GM20431 (cell line): ENCODE results near the gene GALK1.
"Not testable (repeated sequence)": the region's sequence is repeated elsewhere in the genome, so short reads cannot be mapped to it uniquely, and the experiment has no call there.

Source experiments
- in situ Hi-C: fragments of 300-500 bp; cut with MseI, MboI; formaldehyde crosslinking; loops from one replicate; pipeline ENCODE4 v1.15.0; 2020; ENCODE audit warnings: low sequenced_read_pairs; ENCODE audit not compliant: unreplicated experiment

Gene GALK1

DNA sequence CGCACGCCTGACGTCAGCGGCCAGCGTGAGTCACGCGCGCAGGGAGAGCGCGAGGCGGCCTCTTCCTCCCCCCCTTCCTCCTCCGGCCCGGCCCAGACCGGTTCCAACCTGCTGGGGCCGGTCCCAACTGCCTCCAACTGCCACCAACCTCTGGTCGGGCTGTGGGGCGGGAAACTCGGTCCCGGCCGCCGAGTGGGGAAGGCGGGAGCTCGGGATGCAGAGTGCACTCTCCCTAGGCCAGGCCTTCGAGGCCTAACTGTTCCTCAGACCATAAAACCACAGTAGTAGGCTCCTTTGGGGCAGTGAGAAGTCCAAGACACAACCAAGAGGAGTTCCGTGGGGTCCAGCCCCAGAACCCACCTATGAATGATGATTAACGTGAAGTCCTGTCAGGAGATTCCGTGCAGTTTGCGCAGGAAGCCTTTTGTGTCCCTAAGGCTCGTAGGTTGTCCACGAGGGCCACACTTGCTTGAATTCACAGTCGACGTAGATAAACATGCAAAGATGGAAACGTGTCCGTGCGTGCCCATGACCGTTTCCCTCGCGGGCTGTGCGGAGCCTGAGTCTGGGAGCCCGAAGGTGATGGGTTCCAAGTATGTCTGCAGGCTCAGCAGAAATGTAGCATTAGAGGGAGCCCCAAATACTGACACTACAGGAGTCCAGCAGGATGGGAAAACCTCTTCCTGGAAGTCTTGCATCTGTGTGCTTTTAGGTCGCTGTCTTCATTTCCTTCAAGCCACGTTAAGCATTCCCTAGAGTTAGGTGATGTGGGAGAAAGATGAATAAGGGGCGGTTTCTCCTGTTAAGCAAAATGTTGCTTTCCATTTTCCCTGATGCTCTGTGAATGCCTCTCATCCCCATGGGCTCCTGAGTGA is 20.3 kb upstream of the GALK1 start:
- in situ Hi-C loops: no loop called here

DNA sequence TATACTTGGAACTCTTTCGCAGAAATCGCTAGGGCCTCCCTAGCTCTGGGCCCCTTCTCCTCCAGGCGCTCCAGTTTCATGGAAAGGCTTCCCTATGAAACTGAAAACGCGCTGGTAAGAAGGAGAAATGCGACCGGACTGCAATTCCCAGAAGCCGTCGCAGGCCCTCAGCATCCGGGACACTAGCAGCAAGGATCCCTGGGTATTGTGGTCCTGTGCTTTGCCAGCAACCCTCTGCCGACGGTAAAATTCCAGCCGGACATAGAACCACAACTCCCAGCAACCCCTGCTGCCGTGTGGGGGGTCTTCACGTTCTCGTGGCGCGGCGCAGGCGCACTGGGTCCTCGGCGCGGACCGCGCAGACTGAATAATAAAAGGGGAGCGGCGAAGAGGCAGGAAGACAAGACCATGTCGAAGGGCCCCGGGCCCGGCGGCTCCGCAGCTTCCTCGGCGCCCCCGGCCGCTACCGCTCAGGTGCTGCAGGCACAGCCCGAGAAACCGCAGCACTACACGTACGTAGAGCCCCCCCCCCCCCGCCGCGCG is 19.6 kb upstream of the GALK1 start, which contains the start of gene UNK:
Gene UNK (plus strand): TSS at position 334 of the 543 bp plus-strand sequence. CDS start 75 bp downstream, at position 409.
- in situ Hi-C loops: no loop called here

DNA sequence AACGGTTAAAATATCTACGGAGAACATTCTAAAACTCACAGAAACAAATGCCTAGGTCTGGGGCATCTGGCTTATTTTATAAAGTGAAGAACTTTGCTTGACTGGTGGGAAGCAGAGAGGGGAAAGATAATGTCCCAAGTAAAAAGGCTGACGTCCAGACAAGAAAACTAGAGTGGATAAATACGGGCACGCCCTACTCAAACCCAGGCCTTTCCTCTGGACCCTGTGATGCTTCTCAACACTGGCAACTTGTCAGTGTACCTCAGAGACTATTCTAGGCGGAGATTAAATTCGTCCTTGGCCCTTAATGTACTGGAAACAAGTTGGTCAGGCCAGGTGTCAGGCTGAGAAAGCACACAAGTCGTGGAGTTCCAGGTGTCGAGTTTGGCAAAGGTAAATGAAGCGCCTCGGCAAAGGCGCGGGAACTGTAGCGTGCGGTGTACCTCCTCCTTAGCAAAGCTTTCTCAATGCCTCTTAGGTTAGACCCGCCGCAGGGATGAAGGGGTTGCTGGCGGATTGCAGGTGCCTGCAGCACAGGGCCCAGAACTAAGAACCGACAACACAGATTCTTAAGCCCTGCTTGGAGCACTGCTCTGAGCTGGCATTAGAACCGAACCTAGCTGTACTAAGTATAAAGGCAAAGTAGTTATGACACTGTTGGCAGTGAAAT is 18.9 kb upstream of the GALK1 start:
- in situ Hi-C loops: no loop called here

DNA sequence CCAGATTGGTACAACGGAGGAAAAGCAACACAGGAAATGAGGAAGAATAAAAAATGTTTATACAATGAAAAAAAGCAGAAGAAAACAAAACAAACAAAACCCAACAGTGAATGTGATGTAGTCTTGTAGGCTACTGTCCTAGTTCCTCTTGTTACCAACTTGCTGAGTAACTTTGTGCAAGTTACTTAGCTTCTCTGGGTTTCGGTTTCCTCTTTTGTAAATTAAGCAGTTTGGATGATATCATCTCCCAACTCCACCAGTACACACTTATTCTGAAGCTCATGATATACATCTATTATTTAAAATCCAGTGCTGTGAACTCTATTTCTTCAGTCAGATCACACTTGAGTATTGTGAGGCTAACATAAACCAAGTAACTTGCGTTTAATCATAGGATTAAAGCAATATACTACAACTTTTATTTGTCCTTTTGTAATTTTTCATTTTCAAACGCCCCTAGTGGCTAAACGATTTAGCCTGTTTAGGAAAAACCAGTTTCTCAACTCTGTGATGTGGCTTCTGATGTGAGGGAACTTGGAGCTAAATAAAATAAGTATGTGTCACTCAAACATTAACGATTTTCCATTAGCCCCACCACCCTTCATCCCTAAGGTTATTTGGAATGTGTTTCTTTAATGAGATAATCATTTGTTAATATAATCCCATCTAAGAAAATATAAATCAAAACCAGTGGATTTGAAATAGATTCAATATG is 18.2 kb upstream of the GALK1 start:
- in situ Hi-C loops: no loop called here

DNA sequence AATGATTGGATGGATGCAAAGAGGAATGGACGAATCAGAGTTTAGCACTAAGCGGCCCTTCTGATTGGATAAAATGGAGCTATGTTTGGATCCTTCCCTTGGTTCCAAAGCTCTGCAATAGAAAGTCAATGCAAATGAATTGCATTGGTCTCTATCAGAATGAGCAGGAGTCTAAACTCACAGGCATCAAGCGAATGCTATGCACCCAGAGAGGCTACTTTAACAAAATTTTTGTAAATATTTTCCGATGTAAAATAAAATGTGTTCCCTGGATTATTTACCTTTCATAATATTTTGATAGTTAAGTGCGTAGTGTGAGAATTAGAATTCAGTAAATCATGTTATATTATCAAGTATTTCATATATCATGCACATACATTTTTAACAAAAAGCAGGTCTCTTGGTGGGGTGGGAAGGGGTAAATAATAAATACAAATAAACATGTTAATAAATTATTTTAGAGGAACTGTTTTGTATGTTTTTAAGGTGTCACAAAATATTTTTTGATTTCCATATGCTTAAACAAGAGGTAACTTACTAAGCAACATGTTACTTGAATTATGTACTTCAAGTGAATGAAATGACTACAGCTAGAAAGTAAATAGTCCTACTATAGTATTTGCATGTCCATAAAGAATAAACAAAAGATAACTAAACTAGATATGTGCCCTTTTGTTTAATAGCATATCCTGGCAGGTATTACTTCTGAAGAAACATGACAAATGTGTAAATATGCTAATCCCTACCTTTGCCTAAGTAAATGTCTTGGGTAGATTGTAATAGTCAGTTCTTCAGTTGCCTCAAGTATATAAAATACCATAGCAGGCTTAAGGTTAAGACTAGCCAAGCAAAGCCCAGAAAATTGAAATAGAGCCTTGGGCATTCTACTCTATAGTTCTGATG is 15.2 kb upstream of the GALK1 start:
- in situ Hi-C loops: no loop called here

DNA sequence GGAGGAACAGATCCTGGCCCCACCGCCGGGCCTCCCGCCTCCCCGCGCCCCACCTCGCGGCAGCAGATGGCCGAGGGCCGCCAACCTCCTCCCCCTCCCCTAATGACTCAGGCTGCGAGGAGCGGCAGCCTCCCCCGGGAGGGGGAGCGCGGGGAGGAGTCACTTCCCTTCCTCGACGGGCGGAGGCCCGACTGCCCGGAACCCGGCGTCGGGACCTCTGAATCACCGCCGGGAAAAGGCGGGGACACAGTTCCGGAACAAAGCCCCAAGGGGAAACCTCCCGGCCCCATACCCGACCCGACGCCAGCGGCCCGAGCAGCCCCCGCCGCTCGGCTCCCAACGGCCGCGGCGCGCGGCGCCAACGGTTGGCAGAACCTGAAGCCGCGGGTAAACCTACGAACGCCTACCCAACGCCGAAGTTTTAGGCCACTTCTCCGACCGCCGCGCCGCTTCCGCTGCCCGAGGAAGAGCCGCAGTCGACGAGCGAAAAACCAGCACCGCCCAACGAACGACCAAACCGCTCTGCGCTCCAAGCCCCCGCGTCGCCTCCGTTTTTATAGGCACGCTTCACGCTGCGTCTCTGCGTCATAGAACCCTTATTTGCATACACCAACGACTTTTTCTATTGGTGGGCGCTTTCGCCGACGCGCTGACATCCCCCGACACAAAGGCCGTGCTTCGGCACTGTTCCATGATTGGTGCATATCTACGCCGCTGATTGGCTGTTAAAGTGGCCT is 14.4 kb upstream of the GALK1 start:
- in situ Hi-C loops: no loop called here

DNA sequence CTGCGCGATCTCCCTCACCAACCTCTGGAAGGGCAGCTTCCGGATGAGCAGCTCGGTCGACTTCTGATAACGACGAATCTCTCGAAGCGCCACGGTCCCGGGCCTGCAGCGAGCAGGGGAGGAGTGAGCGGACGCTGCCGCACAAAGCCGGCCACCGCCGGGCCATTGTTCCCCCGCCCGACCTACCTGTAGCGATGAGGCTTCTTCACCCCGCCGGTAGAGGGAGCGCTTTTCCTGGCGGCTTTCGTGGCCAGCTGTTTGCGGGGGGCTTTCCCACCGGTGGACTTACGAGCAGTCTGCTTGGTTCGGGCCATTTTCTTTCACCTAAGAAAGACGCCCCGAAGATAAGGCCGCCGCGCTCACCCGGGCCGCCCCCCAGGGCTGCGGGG is 13.9 kb upstream of the GALK1 start:
- in situ Hi-C loops: no loop called here

DNA sequence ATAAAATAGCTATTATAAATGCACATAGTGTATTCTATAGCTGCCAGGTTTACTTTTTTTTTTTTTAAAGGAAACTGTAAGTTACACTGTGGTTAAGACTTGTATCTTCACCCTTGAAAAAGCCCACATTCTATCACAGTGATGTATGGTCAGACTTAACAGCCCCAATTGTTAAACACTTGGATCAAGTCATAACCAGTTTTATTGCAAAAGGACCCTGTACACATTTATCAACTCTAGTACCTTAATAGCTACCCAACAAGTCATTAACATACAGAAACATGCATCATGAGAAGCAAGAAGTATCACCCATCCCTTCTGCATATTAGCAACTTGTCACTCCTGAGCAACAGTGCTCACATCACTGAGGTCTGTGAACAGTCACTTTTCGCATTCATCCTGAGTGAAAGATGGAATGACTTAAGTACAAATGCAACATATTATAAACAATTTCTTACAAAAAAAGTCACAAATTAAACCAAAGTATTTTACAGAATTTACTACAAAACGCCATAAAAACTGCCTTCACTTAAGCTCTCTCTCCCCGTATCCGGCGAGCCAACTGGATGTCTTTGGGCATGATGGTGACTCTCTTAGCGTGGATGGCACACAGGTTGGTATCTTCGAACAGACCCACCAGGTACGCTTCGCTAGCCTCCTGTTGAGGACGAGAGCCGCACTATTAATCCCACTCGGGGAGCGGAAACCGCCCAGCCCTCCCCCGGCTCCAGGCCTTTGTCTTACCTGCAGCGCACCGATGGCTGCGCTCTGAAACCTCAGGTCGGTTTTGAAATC is 13.3 kb upstream of the GALK1 start:
- in situ Hi-C loops: not testable (repeated sequence)

DNA sequence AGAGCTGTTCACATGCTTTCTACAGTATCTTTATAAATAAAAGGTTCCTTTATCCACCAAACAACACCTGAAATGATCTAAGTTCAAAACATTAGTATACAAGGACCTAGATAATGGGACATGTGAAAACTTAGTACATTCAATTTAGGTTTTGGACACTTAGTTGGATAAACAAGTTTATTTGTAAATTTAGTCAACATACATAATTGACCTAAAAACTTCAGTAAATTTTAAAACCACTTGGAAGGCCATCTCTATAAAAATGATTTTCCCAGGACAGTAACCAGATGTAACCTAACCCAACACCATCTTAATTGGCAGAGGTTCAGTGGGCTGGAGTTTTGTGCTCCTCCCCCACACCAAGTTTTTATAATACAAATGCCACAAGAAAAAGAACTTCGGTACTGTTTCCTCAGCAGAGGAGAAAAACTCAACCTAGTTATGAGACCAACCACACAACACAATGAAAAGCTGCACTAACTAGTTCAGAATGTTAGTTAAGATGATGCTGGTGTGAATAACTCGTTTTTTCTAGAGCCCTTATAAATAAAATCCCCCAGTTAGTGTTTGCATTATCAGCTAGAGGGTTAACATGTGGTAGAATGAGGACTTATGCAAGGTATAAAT is 12.4 kb upstream of the GALK1 start:
- in situ Hi-C loops: no loop called here

DNA sequence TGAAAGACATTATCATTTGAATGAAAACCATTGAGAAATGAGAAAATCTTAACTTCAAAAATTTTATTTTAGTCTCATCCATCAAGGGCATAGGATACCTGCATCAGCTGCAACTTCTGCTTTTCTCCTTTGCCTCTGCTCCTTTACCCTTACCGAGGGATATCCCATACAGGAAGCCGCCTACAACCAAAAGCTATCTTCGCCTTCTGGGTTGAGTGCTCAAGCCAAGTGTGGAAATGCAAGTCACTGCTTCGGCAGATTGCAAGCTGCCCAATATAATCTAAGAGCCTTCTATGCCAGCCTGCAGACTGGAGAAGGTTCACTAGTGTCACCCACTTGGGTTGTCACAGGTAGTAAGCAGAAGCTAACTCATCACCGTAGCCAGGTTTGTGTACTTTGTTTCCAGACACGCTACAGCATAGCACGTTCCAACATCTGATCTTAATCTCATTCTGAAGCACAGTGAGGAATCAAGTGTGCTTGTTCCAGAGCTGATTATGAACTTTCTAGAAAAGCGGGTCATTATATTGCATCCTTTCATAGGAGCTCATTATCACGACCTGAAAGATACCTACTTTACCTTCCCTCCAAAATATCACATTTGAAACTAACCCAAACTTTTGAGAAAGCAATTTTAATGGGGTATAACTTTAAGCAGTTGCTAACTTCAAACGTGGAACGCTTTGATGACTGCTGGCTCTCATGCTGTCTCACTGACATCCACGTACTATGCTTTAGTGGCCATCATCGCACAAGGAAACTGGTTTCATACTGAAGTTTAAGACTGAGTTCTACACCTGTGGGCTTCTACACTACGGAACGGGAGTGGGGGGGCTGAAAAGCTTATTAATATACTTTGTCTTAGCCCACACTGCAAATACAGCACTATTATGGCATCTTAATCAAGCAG is 11.6 kb upstream of the GALK1 start:
- in situ Hi-C loops: no loop called here

DNA sequence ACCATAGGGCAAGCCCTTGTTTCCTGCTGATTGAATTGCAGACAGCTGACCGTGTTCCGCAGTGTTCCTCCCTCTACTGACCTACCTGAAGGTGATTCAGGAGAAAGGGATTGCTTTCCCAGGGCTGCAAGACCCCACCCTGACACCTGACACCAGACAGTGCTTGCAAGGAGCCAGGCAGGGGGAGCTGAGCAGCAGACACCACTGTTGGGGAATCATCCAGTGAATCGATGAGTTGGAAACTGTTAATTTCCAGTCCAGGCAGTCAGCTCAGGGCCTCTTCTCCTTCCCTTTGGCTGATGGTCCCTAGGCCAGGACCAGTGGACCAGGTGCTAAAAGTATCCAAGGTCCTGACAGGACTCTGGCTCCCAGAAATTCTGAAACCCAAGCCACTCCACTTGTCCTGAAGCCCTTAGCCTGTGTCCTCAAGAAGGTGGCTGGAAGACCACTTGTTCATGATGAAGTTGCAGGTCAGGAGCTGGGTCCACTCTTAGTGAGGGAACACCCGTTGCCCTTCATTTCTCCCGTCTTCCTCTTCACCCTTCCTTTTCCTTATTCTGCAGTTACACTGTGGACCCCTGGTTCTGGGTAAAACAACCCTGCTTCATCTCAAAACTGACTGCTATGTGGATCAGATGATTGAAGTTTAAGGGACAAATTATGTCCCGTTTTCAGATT is 10.1 kb upstream of the GALK1 start:
- in situ Hi-C loops: no loop called here

DNA sequence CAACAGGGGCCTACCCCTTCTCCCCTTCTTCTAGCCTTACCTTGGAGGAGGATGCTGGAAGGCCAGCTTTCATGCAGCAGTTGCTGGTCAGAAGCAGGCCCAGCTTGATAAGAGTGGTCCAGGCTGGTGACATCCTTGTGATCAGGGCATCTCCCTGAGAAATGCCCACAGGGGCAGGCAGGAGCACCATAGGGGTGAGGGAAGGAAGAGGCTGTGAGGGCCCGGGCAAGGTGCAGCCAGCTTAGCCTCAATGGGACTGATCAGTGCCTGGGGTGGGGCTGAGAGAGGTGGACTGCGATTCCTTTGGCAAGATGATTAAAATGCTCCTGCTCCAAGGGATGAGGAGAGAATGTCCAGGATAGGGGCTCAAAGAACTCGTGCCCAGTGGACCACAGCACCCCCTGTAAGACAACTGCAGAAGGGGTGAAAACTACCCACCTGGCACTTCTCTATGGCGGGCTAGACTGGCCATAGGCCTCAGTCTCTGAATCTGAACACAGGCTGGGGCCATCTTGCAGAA is 9.5 kb upstream of the GALK1 start:
- in situ Hi-C loops: no loop called here

DNA sequence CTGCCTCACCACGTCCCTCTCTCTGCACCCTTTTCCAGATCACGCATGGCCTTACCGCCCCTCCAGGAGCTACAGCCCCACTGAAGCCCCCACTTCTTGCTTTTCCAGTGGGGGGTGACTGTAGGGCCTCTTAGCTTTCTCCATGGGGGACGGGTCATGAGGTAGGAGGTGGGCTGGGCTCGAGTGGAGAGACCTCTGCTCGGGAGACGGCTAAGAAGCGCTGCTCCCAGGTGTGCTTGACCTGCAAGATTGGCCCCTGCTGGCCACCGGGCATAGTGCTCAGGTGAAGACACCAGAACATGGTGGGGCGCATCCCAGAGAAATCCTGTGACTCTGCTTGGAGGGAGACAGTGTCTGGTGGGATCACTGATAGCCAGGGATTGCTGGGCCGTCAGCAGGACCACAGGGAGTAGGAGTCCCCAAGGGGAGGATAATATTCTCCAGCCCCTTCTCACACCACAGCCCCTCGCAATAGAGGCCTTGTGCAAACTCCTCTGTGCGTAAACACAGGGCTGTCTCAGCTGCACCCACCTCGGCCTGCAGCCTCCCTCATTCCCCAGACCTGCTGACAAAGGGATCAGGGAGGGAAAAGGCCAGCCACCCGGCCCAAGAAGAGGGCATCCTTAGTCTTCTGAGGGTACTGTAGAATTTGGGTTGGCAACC is 8.9 kb upstream of the GALK1 start:
- in situ Hi-C loops: no loop called here

DNA sequence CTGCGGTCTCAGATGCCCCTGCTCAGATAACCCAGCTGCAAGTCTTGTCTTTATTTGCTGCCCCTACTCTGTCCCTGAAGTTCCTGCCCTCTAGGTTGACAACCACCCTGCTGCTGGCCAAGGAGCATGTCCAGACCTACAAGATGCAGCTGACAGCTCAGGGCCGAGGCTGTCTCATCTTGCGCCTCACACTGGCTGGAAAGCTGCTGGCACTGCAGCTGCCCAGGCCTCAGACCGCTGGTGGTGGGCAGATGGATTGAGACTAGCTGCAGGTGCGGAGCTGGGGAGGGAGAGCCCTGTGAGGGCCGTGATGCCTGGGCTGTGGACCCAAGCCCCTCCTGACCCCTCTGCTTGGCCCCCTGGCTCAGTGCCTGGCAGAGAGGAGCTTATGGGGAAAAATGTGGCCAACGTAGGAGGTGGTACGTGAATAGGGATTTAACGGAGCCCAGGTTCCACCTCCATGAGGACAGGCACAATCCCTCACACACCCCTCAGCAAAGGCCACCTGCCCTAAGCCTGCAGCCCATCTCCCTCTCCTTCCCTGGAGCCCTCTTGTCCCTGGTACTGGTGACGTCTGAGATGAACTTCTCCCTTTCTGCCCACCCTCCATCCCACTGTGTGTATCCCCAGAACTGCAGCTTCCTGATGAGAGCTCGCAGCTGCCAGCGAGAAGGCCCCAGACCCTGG is 8.3 kb upstream of the GALK1 start:
- in situ Hi-C loops: no loop called here
